Neural progenitor cell (in vitro differentiated cells): ENCODE data around the gene FAM50A.

Experiments
- CTCF ChIP-seq: fragments of 200-600 bp; sonication (generic); IDR thresholded peaks from 2 replicates; pipeline ENCODE4 v1.5.1; 2017; ENCODE audit warnings: antibody characterized with exemption, mild to moderate bottlenecking
- EZH2 ChIP-seq: fragments of 200-600 bp; sonication (generic); IDR thresholded peaks from 2 replicates; pipeline ENCODE4 v1.6.1; 2017; ENCODE audit warnings: antibody characterized with exemption, mild to moderate bottlenecking, moderate library complexity

- TF ChIP-seq CTCF, result no peak
- TF ChIP-seq EZH2, result no peak
Observed at GRCh38 chrX:154458954-154459778, 15.2 kb downstream of the FAM50A start.
